HepG2 (cell line): Measurements from ENCODE around the gene PARD3. TPM values are rescaled to one million over a fixed set of nuclear protein-coding genes. Genes with fewer than 3 reads are reported as not detected.
"Not testable (repeated sequence)": the region's sequence is repeated elsewhere in the genome, so short reads cannot be mapped to it uniquely, and the experiment has no call there.

Experiments used
- ATAC-seq: fragments of 200-7000 bp; cut with Tn5 transposase; 3 replicates; pipeline ENCODE4 v1.9.1; 2020; ENCODE audit warnings: mild to moderate bottlenecking, moderate library complexity
- BruUV-seq: library from RNA; stranded (reverse); fragments of 400-500 nt; replicated peaks from 2 replicates; lab custom pipeline; 2021; lab: Mats Ljungman, UMichigan
- CTCF ChIA-PET: fragments of 300-600 bp; formaldehyde crosslinking; extraction: SDS; loops from one replicate; lab custom pipeline; 2021; ENCODE audit warnings: low total read pairs, inconsistent platforms, low intra/inter-chr PET ratio; lab: Yijun Ruan, JAX
- POLR2A ChIA-PET: fragments of 350-600 bp; sonication (Branson Sonifier 250); formaldehyde crosslinking; loops from one replicate; lab custom pipeline; 2020; ENCODE audit warnings: antibody characterized with exemption, inconsistent platforms; lab: Yijun Ruan, JAX
- DNase-seq: peaks from one replicate; pipeline ENCODE4 v3.0.0-alpha.2; 2015; ENCODE audit warnings: low spot score
- FAIRE-seq: peaks from 3 replicates; lab custom pipeline; 2011; peaks lifted over from hg19 to GRCh38; lab: Jason Lieb, UNC
- H2AFZ ChIP-seq: one replicate; pipeline ENCODE4 v1.6.1; 2011; ENCODE audit warnings: low read length, inconsistent platforms
- H3K27ac ChIP-seq: fragments of 300-600 bp; 3 replicates; pipeline ENCODE4 v1.8.0; 2011; ENCODE audit warnings: mixed run types, mild to moderate bottlenecking, mixed read lengths, low read length, inconsistent platforms; ENCODE audit not compliant: insufficient read depth; ENCODE audit errors: extremely low read length
- H3K27me3 ChIP-seq, 2 experiments: fragments of 200-600 bp in 1 of 2; 2 replicates in 1 of 2; 3 replicates in 1 of 2; pipeline versions ENCODE4 v1.6.0 to v1.8.0; 2011; ENCODE audit warnings: low read length in 2 of 2, mild to moderate bottlenecking in 2 of 2, moderate library complexity in 2 of 2, inconsistent platforms in 1 of 2; ENCODE audit not compliant: insufficient read depth in 2 of 2, control insufficient read depth in 1 of 2
- H3K36me3 ChIP-seq, 2 experiments: fragments of 200-600 bp in 1 of 2; replicated peaks in 1 of 2; 2 replicates in 1 of 2; 3 replicates in 1 of 2; pipeline versions ENCODE4 v1.5.1 to v1.8.0; 2011; ENCODE audit warnings: low read length in 2 of 2, inconsistent platforms in 1 of 2; ENCODE audit not compliant: insufficient read depth in 2 of 2, control insufficient read depth in 1 of 2
- H3K4me1 ChIP-seq: 2 replicates; pipeline ENCODE4 v1.5.1; 2012; ENCODE audit warnings: low read length, inconsistent platforms; ENCODE audit not compliant: insufficient read depth
- H3K4me2 ChIP-seq: 2 replicates; pipeline ENCODE4 v1.6.0; 2011; ENCODE audit warnings: low read depth, low read length, inconsistent platforms
- H3K4me3 ChIP-seq, 3 experiments: fragments of 200-600 bp in 1 of 3; sonication (generic), shearing (Covaris generic) in 1 of 3; replicated peaks in 1 of 3; 2 replicates each; pipeline ENCODE4 v1.5.1; 2011 to 2016; ENCODE audit warnings: low read length in 3 of 3, inconsistent platforms in 2 of 3, low read depth in 2 of 3, mild to moderate bottlenecking in 2 of 3, control low read depth in 1 of 3, mixed read lengths in 1 of 3; ENCODE audit not compliant: insufficient read depth in 1 of 3
- H3K79me2 ChIP-seq: one replicate; pipeline ENCODE4 v1.6.1; 2011; ENCODE audit warnings: low read length, inconsistent platforms; ENCODE audit not compliant: insufficient read depth
- H3K9ac ChIP-seq: 2 replicates; pipeline ENCODE4 v1.6.0; 2011; ENCODE audit warnings: mild to moderate bottlenecking, low read depth, low read length, inconsistent platforms; ENCODE audit not compliant: insufficient read depth
- H3K9me3 ChIP-seq: 2 replicates; pipeline ENCODE4 v1.5.1; 2012; ENCODE audit warnings: mild to moderate bottlenecking, low read length
- H4K20me1 ChIP-seq: 2 replicates; pipeline ENCODE4 v1.6.0; 2011; ENCODE audit warnings: inconsistent platforms, mild to moderate bottlenecking, low read length, moderate library complexity; ENCODE audit not compliant: insufficient read depth
- FOXM1 ChIP-seq: sonication (generic); formaldehyde crosslinking; IDR thresholded peaks from 2 replicates; pipeline ENCODE4 v1.5.0; 2020; ENCODE audit warnings: missing genetic modification reagents
- JDP2 ChIP-seq: sonication (generic); formaldehyde crosslinking; IDR thresholded peaks from 2 replicates; pipeline ENCODE4 v1.8.1; 2022; ENCODE audit warnings: missing genetic modification reagents, borderline replicate concordance
- MEIS1 ChIP-seq: sonication (generic); formaldehyde crosslinking; IDR thresholded peaks from 2 replicates; pipeline ENCODE4 v1.9.0; 2021; ENCODE audit warnings: mild to moderate bottlenecking, missing genetic modification reagents, moderate library complexity, borderline replicate concordance
- PRMT3 ChIP-seq: sonication (generic); formaldehyde crosslinking; IDR thresholded peaks from 2 replicates; pipeline ENCODE4 v1.8.1; 2022; ENCODE audit warnings: low read depth, mild to moderate bottlenecking, moderate library complexity, missing genetic modification reagents, borderline replicate concordance
- ZNF598 ChIP-seq: sonication (generic); formaldehyde crosslinking; IDR thresholded peaks from 2 replicates; pipeline ENCODE4 v1.5.1; 2020; ENCODE audit warnings: mild to moderate bottlenecking, missing genetic modification reagents, borderline replicate concordance
- WGBS: methylation state at CpG from one replicate; pipeline ENCODE4 v1.1.6; 2017; ENCODE audit warnings: low lambda C conversion rate; 5-methylcytosine and 5-hydroxymethylcytosine counted together
- in situ Hi-C: cut with HindIII; loops from 2 replicates; pipeline ENCODE4 v1.10.0; 2017; ENCODE audit warnings: low pct_unique_long_range_greater_than_20kb; ENCODE audit not compliant: extremely low pct_ligation_motif_present
- intact Hi-C: fragments of 100-400 bp; cut with micrococcal nuclease; formaldehyde crosslinking; loops from one replicate; pipeline ENCODE4 v1.10.0; 2022; ENCODE audit not compliant: unreplicated experiment
- polyA plus RNA-seq, 8 experiments: library from polyadenylated mRNA; depleted of rRNA in 3 of 8; stranded (reverse) in 7 of 8; unstranded in 1 of 8; fragments of >200 nt; fragmentation: Illumina TruSeq in 4 of 8; extraction: Trizol in 4 of 8; gene quantifications; 2 replicates each; pipeline versions ENCODE4 v1.2.1 to v1.2.3, GENCODE V29; 2011 to 2016; ENCODE audit warnings: low read depth in 4 of 8, missing spikeins in 1 of 8, mixed read lengths in 1 of 8; ENCODE audit not compliant: insufficient read depth in 1 of 8
- total RNA-seq, 5 experiments: library from RNA; depleted of rRNA; stranded (reverse); fragments of >200 nt; fragmentation: Illumina TruSeq; extraction: Trizol; gene quantifications; 2 replicates each; pipeline ENCODE4 v1.2.3, GENCODE V29; 2016; ENCODE audit warnings: low read depth in 1 of 5
- TF ChIP-seq, protein P1 (sequence below): sonication (generic); formaldehyde crosslinking; IDR thresholded peaks from 2 replicates; pipeline ENCODE4 v1.4.0; 2020; ENCODE audit warnings: mild to moderate bottlenecking, missing genetic modification reagents
- TF ChIP-seq, protein P2 (sequence below): IDR thresholded peaks from 2 replicates; pipeline ENCODE4 v1.6.1; 2018; ENCODE audit warnings: missing genetic modification reagents, mild to moderate bottlenecking, missing compliant biosample characterization

PARD3 gene
- total and polyA plus RNA-seq, 2 of the 13 experiments (the other 11 are each of a cell fraction or from before 2014, with no cell fraction given) = 40.9 to 60.0 TPM

DNA sequence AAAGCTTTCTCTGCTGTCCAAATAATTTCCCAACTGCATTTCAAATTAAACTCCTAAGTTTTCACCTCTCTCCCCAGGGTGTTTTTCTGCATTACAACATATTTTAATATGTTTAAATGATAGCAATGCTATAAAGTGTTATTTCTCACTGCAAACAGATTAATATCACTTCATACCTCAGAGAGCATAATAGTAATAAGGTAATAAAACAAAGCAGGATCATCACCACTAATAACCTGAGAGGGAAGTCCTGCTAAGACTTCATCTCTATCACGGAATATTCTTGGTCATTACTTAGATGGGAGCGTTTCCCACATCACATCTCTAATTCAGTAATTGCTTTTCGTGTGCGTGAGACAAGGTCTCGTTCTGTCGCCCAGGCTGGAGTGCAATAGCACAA, 168.8 kb downstream of the PARD3 start:
- intact Hi-C loops (no loop called here), in situ Hi-C loops (loop anchor here (25.0 kb wide), 2 partner anchors 509 to 1309 kb away; partner anchors contain the start of gene NRP1)
- Histone ChIP-seq H3K9ac (no peak overlapping the region), H3K36me3 (no peaks in the 10 kb centered on the region), H3K4me2 (no peak overlapping the region), H3K27ac (no peak overlapping the region), H2AFZ (no peak overlapping the region), H4K20me1 (peaks cover 9% of the 10 kb centered on the region), H3K4me3 (no peak overlapping the region), H3K4me1 (peaks cover 10% of the 10 kb centered on the region), H3K79me2 (peaks cover 29% of the 10 kb centered on the region), H3K9me3 (no peaks in the 10 kb centered on the region), H3K27me3 (no peaks in the 10 kb centered on the region)
- over 99% methylated on average over 6 of the region's 6 CpGs for WGBS
- TF ChIP-seq ZNF598 (CRISPR knock-in tag) = no peak
- no peak for TF ChIP-seq MEIS1
- no peak for TF ChIP-seq PRMT3 (CRISPR knock-in tag)
- no peak for TF ChIP-seq JDP2 (CRISPR knock-in tag)
- no peak for TF ChIP-seq FOXM1 (CRISPR knock-in tag)
- TF ChIP-seq, protein P1, sequence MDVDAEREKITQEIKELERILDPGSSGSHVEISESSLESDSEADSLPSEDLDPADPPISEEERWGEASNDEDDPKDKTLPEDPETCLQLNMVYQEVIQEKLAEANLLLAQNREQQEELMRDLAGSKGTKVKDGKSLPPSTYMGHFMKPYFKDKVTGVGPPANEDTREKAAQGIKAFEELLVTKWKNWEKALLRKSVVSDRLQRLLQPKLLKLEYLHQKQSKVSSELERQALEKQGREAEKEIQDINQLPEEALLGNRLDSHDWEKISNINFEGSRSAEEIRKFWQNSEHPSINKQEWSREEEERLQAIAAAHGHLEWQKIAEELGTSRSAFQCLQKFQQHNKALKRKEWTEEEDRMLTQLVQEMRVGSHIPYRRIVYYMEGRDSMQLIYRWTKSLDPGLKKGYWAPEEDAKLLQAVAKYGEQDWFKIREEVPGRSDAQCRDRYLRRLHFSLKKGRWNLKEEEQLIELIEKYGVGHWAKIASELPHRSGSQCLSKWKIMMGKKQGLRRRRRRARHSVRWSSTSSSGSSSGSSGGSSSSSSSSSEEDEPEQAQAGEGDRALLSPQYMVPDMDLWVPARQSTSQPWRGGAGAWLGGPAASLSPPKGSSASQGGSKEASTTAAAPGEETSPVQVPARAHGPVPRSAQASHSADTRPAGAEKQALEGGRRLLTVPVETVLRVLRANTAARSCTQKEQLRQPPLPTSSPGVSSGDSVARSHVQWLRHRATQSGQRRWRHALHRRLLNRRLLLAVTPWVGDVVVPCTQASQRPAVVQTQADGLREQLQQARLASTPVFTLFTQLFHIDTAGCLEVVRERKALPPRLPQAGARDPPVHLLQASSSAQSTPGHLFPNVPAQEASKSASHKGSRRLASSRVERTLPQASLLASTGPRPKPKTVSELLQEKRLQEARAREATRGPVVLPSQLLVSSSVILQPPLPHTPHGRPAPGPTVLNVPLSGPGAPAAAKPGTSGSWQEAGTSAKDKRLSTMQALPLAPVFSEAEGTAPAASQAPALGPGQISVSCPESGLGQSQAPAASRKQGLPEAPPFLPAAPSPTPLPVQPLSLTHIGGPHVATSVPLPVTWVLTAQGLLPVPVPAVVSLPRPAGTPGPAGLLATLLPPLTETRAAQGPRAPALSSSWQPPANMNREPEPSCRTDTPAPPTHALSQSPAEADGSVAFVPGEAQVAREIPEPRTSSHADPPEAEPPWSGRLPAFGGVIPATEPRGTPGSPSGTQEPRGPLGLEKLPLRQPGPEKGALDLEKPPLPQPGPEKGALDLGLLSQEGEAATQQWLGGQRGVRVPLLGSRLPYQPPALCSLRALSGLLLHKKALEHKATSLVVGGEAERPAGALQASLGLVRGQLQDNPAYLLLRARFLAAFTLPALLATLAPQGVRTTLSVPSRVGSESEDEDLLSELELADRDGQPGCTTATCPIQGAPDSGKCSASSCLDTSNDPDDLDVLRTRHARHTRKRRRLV (CRISPR knock-in tag) = no peak
- TF ChIP-seq, protein P2, sequence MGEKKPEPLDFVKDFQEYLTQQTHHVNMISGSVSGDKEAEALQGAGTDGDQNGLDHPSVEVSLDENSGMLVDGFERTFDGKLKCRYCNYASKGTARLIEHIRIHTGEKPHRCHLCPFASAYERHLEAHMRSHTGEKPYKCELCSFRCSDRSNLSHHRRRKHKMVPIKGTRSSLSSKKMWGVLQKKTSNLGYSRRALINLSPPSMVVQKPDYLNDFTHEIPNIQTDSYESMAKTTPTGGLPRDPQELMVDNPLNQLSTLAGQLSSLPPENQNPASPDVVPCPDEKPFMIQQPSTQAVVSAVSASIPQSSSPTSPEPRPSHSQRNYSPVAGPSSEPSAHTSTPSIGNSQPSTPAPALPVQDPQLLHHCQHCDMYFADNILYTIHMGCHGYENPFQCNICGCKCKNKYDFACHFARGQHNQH (CRISPR knock-in tag) = no peak
- BruUV-seq = no TSS peak
- FAIRE-seq (no peak), ATAC-seq (no peak), DNase-seq (no peak)
- ChIA-PET CTCF (no interaction called here), POLR2A (no interaction called here)

DNA sequence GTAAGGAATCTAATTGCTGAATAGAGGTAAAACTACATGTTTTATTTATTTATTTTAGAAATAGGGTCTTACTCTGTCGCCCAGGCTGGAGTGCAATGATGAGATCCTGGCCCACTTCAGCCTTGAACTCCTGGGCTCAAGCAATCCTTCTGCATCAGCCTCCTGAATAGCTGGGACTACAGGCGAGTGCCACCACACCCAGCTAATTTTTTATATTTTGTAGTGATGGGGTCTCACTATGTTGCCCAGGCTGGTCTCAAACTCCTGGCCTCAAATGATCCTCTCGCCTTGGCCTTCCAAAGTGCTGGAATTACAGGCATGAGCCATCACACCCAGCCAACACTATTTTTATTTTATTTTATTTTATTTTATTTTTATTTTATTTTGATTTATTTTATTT, 170.3 kb downstream of the PARD3 start:
- H3K4me2 ChIP-seq, BruUV-seq, ATAC-seq, DNase-seq, FAIRE-seq, H3K4me3 ChIP-seq, H3K9me3 ChIP-seq, H2AFZ ChIP-seq, H3K36me3 ChIP-seq, H3K27ac ChIP-seq, H3K27me3 ChIP-seq, CTCF ChIA-PET, intact Hi-C loops, POLR2A ChIA-PET, H3K9ac ChIP-seq: not testable (repeated sequence)
- Histone ChIP-seq H3K4me1 (peaks cover 13% of the 10 kb centered on the region), H4K20me1 (peaks cover 11% of the 10 kb centered on the region), H3K79me2 (peaks cover 22% of the 10 kb centered on the region)
- WGBS = 96% methylated on average over 3 of the region's 3 CpGs
- in situ Hi-C loops = loop anchor here (25.0 kb wide), 2 partner anchors 508 to 1308 kb away; partner anchors contain the start of gene NRP1
